Measurements from ENCODE around the gene NPLOC4. TPM values are rescaled to one million over a fixed set of nuclear protein-coding genes. Genes with fewer than 3 reads are reported as not detected.

The NPLOC4 gene
- total and polyA plus RNA-seq, 4 donors: 23.5 to 67.4 (median 50.6) TPM

GRCh38 chr17:81569986-81570514 is 66.9 kb downstream of the NPLOC4 start:
- H3K9ac ChIP-seq (ENCODE audit: low read depth in 1 of 2, low read length in 2 of 2): no peak overlapping the region
- no peak overlapping the region for H3K4me3 ChIP-seq (ENCODE audit: low read depth in 1 of 3, low read length in 3 of 3)
- H3K27me3 ChIP-seq (ENCODE audit: control insufficient read depth in 4 of 4, insufficient read depth in 4 of 4, low read length in 3 of 4): no peaks in the 10 kb centered on the region
- DNase-seq (ENCODE audit: low spot score): no peak
- no peak overlapping the region for H3K27ac ChIP-seq (ENCODE audit: low read depth in 1 of 2, low read length in 2 of 2)
- no peak for TF ChIP-seq ATF3 (IDR thresholded peaks at IDR 0.05)
- TF ChIP-seq EGR1 (IDR thresholded peaks at IDR 0.05; ENCODE audit: low read depth in 2 of 2): no peak
- 97% methylated on average over 18 of the region's 18 CpGs for WGBS
- H3K4me1 ChIP-seq (ENCODE audit: control insufficient read depth in 4 of 4, insufficient read depth in 4 of 4, low read length in 3 of 4): peaks cover 6 to 31% (median 25%) of the 10 kb centered on the region in 4 donors
- H3K36me3 ChIP-seq (ENCODE audit: control insufficient read depth in 4 of 4, insufficient read depth in 3 of 4, low read depth in 1 of 4, low read length in 3 of 4): peaks cover 24 to 56% (median 48%) of the 10 kb centered on the region in 4 donors
- H3K9me3 ChIP-seq (ENCODE audit: control insufficient read depth in 4 of 4, low read length in 3 of 4): no peaks in the 10 kb centered on the region

GRCh38 chr17:81568416-81568815 is 68.5 kb downstream of the NPLOC4 start:
- 87% methylated on average over 10 of the region's 10 CpGs for WGBS
- H3K27me3 ChIP-seq (ENCODE audit: control insufficient read depth in 4 of 4, insufficient read depth in 4 of 4, low read length in 3 of 4): no peaks in the 10 kb centered on the region
- H3K4me1 ChIP-seq (ENCODE audit: control insufficient read depth in 4 of 4, insufficient read depth in 4 of 4, low read length in 3 of 4): peaks cover 6 to 31% (median 25%) of the 10 kb centered on the region in 4 donors
- DNase-seq (ENCODE audit: low spot score): no peak
- H3K4me3 ChIP-seq (ENCODE audit: low read depth in 1 of 3, low read length in 3 of 3): no peak overlapping the region
- H3K9me3 ChIP-seq (ENCODE audit: control insufficient read depth in 4 of 4, low read length in 3 of 4): no peaks in the 10 kb centered on the region
- H3K9ac ChIP-seq (ENCODE audit: low read depth in 1 of 2, low read length in 2 of 2): no peak overlapping the region
- H3K27ac ChIP-seq (ENCODE audit: low read depth in 1 of 2, low read length in 2 of 2): no peak overlapping the region
- H3K36me3 ChIP-seq (ENCODE audit: control insufficient read depth in 4 of 4, insufficient read depth in 3 of 4, low read depth in 1 of 4, low read length in 3 of 4): peaks cover 19 to 61% (median 54%) of the 10 kb centered on the region in 4 donors
- no peak for TF ChIP-seq TAF1 (conservative IDR thresholded peaks at IDR 0.05)
- no peak for TF ChIP-seq FOXA2 (IDR thresholded peaks at IDR 0.05)
- TF ChIP-seq, protein P1, sequence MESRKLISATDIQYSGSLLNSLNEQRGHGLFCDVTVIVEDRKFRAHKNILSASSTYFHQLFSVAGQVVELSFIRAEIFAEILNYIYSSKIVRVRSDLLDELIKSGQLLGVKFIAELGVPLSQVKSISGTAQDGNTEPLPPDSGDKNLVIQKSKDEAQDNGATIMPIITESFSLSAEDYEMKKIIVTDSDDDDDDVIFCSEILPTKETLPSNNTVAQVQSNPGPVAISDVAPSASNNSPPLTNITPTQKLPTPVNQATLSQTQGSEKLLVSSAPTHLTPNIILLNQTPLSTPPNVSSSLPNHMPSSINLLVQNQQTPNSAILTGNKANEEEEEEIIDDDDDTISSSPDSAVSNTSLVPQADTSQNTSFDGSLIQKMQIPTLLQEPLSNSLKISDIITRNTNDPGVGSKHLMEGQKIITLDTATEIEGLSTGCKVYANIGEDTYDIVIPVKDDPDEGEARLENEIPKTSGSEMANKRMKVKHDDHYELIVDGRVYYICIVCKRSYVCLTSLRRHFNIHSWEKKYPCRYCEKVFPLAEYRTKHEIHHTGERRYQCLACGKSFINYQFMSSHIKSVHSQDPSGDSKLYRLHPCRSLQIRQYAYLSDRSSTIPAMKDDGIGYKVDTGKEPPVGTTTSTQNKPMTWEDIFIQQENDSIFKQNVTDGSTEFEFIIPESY (IDR thresholded peaks at IDR 0.05): no peak
- no peak for TF ChIP-seq RXRA (IDR thresholded peaks at IDR 0.05)
- no peak for TF ChIP-seq HNF4A (conservative IDR thresholded peaks at IDR 0.05)
- no peak for TF ChIP-seq HNF4G (IDR thresholded peaks at IDR 0.05)
- no peak for TF ChIP-seq SP1 (IDR thresholded peaks at IDR 0.05)
- TF ChIP-seq, protein P2, sequence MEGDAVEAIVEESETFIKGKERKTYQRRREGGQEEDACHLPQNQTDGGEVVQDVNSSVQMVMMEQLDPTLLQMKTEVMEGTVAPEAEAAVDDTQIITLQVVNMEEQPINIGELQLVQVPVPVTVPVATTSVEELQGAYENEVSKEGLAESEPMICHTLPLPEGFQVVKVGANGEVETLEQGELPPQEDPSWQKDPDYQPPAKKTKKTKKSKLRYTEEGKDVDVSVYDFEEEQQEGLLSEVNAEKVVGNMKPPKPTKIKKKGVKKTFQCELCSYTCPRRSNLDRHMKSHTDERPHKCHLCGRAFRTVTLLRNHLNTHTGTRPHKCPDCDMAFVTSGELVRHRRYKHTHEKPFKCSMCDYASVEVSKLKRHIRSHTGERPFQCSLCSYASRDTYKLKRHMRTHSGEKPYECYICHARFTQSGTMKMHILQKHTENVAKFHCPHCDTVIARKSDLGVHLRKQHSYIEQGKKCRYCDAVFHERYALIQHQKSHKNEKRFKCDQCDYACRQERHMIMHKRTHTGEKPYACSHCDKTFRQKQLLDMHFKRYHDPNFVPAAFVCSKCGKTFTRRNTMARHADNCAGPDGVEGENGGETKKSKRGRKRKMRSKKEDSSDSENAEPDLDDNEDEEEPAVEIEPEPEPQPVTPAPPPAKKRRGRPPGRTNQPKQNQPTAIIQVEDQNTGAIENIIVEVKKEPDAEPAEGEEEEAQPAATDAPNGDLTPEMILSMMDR (IDR thresholded peaks at IDR 0.05; ENCODE audit: low read depth, low read length, missing input control): no peak
- TF ChIP-seq EGR1 (IDR thresholded peaks at IDR 0.05; ENCODE audit: low read depth in 2 of 2): no peak
- no peak for TF ChIP-seq NR2F2 (IDR thresholded peaks at IDR 0.05)
- TF ChIP-seq JUND (IDR thresholded peaks at IDR 0.05): no peak
- TF ChIP-seq, protein P3, sequence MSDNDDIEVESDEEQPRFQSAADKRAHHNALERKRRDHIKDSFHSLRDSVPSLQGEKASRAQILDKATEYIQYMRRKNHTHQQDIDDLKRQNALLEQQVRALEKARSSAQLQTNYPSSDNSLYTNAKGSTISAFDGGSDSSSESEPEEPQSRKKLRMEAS (IDR thresholded peaks at IDR 0.05): no peak
- TF ChIP-seq RAD21 (IDR thresholded peaks at IDR 0.05): no peak
- TF ChIP-seq YY1 (IDR thresholded peaks at IDR 0.05): no peak
- TF ChIP-seq ATF3 (IDR thresholded peaks at IDR 0.05): no peak
- no peak for TF ChIP-seq FOXA1 (IDR thresholded peaks at IDR 0.05)
- no peak for TF ChIP-seq GABPA (IDR thresholded peaks at IDR 0.05 in 1 of 2, conservative IDR thresholded peaks at IDR 0.05 in 1 of 2)
- TF ChIP-seq REST (IDR thresholded peaks at IDR 0.05): no peak
